SK-N-SH treated with all-trans-retinoic acid at 6 μM for 48 hours (cell line): ENCODE data around the gene GTF2F2.

Experiments
- ARNTL ChIP-seq: fragments of 450-650 bp; formaldehyde crosslinking; IDR thresholded peaks from 2 replicates; pipeline ENCODE4 v1.5.0; 2020; ENCODE audit warnings: low read depth, mild to moderate bottlenecking, moderate library complexity, borderline replicate concordance
- CSDC2 ChIP-seq: fragments of 250-450 bp; sonication (Bioruptor Pico); IDR thresholded peaks from 2 replicates; pipeline ENCODE4 v1.5.0; 2020; ENCODE audit warnings: mild to moderate bottlenecking, moderate library complexity
- PATZ1 ChIP-seq: fragments of 250-450 bp; sonication (Bioruptor Pico); IDR thresholded peaks from 2 replicates; pipeline ENCODE4 v1.8.0; 2020; ENCODE audit warnings: mild to moderate bottlenecking, moderate library complexity, borderline replicate concordance
- POU6F1 ChIP-seq: fragments of 250-450 bp; sonication (Bioruptor Pico); IDR thresholded peaks from 2 replicates; pipeline ENCODE4 v1.8.0; 2021; ENCODE audit warnings: low read depth, mild to moderate bottlenecking, moderate library complexity, borderline replicate concordance
- PPARA ChIP-seq: fragments of 250-450 bp; sonication (Bioruptor Pico); IDR thresholded peaks from 2 replicates; pipeline ENCODE4 v1.5.0; 2020; ENCODE audit warnings: mild to moderate bottlenecking, borderline replicate concordance
- RARB ChIP-seq: fragments of 250-450 bp; sonication (Bioruptor Pico); IDR thresholded peaks from 2 replicates; pipeline ENCODE4 v1.8.0; 2021; ENCODE audit warnings: mild to moderate bottlenecking, moderate library complexity
- ZFP3 ChIP-seq: fragments of 250-450 bp; sonication (Bioruptor Pico); IDR thresholded peaks from 2 replicates; pipeline ENCODE4 v1.5.0; 2020; ENCODE audit warnings: mild to moderate bottlenecking, moderate library complexity
- ZNF565 ChIP-seq: fragments of 450-650 bp; formaldehyde crosslinking; conservative IDR thresholded peaks from 2 replicates; pipeline ENCODE4 v1.5.0; 2020; ENCODE audit warnings: low read depth, mild to moderate bottlenecking, moderate library complexity
- TF ChIP-seq, protein P1 (sequence below): fragments of 250-450 bp; sonication (Bioruptor Pico); IDR thresholded peaks from 2 replicates; pipeline ENCODE4 v1.5.1; 2020; ENCODE audit warnings: low read depth, mild to moderate bottlenecking, moderate library complexity

GRCh38 chr13:45180303-45180702, 60.0 kb downstream of the GTF2F2 start:
- TF ChIP-seq ARNTL (CRISPR knock-in tag) = no peak
- no peak for TF ChIP-seq ZNF565 (CRISPR knock-in tag)
- TF ChIP-seq RARB (CRISPR knock-in tag) = no peak
- TF ChIP-seq, protein P1, sequence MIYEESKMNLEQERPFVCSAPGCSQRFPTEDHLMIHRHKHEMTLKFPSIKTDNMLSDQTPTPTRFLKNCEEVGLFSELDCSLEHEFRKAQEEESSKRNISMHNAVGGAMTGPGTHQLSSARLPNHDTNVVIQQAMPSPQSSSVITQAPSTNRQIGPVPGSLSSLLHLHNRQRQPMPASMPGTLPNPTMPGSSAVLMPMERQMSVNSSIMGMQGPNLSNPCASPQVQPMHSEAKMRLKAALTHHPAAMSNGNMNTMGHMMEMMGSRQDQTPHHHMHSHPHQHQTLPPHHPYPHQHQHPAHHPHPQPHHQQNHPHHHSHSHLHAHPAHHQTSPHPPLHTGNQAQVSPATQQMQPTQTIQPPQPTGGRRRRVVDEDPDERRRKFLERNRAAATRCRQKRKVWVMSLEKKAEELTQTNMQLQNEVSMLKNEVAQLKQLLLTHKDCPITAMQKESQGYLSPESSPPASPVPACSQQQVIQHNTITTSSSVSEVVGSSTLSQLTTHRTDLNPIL (CRISPR knock-in tag) = no peak
- no peak for TF ChIP-seq PPARA (CRISPR knock-in tag)
- TF ChIP-seq PATZ1 (CRISPR knock-in tag) = no peak
- no peak for TF ChIP-seq ZFP3
- TF ChIP-seq CSDC2 (CRISPR knock-in tag) = no peak
- TF ChIP-seq POU6F1 (CRISPR knock-in tag) = no peak
